NB4 (cell line): ENCODE results near the gene FBLN7.

Experiments used
- POLR2A ChIP-seq: IDR thresholded peaks from 2 replicates; pipeline ENCODE4 v1.6.1; 2011; ENCODE audit warnings: mild to moderate bottlenecking; ENCODE audit not compliant: insufficient read length; ENCODE audit errors: extremely low read depth
- TF ChIP-seq, protein P1 (sequence below): IDR thresholded peaks from one replicate; pipeline ENCODE4 v1.5.1; 2012; ENCODE audit warnings: low read depth, low read length

DNA sequence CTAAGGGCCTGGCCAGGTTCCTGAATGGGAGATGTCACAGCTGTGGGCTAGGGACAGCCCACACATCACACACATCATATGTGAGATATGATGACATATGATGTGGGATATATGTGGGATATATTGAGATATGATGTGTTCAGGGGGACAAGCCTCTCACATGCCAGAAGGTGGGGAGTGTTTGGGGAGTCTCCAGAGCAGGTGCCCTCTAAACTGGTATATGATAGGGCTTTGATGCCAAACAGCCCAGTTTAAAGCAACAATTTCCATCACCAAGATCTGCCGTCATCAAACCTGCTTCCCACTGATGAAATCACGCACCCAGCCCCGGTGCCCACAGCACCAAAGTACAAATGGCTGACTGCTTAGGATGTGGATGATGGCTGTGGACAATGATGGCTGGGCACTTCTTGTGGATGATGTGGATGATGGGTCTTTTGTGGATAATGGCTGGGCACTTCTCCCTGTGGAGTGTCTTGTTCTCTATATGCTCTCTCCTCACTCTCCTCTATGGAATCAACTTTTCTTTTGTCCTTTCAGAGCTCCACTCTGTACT is 50.9 kb downstream of the FBLN7 start:
- no peak for TF ChIP-seq POLR2A
- TF ChIP-seq, protein P1, sequence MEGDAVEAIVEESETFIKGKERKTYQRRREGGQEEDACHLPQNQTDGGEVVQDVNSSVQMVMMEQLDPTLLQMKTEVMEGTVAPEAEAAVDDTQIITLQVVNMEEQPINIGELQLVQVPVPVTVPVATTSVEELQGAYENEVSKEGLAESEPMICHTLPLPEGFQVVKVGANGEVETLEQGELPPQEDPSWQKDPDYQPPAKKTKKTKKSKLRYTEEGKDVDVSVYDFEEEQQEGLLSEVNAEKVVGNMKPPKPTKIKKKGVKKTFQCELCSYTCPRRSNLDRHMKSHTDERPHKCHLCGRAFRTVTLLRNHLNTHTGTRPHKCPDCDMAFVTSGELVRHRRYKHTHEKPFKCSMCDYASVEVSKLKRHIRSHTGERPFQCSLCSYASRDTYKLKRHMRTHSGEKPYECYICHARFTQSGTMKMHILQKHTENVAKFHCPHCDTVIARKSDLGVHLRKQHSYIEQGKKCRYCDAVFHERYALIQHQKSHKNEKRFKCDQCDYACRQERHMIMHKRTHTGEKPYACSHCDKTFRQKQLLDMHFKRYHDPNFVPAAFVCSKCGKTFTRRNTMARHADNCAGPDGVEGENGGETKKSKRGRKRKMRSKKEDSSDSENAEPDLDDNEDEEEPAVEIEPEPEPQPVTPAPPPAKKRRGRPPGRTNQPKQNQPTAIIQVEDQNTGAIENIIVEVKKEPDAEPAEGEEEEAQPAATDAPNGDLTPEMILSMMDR = no peak
